Osteocyte (in vitro differentiated cells): ENCODE results near the gene GNAO1. TPM values are rescaled to one million over a fixed set of nuclear protein-coding genes. Genes with fewer than 3 reads are reported as not detected.

ENCODE experiments used
- DNase-seq: peaks from one replicate; pipeline ENCODE4 v3.0.0; 2021; ENCODE audit warnings: mixed read lengths; ENCODE audit not compliant: unreplicated experiment; ENCODE audit errors: extremely low spot score
- H3K27ac Mint-ChIP-seq: one replicate; pipeline ENCODE4 v1.8.0; 2021; ENCODE audit warnings: mild to moderate bottlenecking, mixed read lengths; ENCODE audit not compliant: unreplicated experiment
- H3K27me3 Mint-ChIP-seq: one replicate; pipeline ENCODE4 v1.8.0; 2021; ENCODE audit warnings: mixed read lengths; ENCODE audit not compliant: unreplicated experiment
- H3K36me3 Mint-ChIP-seq: one replicate; pipeline ENCODE4 v1.8.0; 2021; ENCODE audit warnings: mixed read lengths; ENCODE audit not compliant: unreplicated experiment
- H3K4me1 Mint-ChIP-seq: one replicate; pipeline ENCODE4 v1.8.0; 2021; ENCODE audit warnings: mixed read lengths; ENCODE audit not compliant: unreplicated experiment
- H3K4me3 Mint-ChIP-seq: one replicate; pipeline ENCODE4 v1.8.0; 2021; ENCODE audit warnings: mild to moderate bottlenecking, moderate library complexity, mixed read lengths; ENCODE audit not compliant: unreplicated experiment
- H3K9me3 Mint-ChIP-seq: one replicate; pipeline ENCODE4 v1.8.0; 2021; ENCODE audit warnings: mixed read lengths; ENCODE audit not compliant: unreplicated experiment
- total RNA-seq: library from RNA; stranded (reverse); gene quantifications from 2 replicates; pipeline ENCODE4 v1.2.1, GENCODE V29; 2021
- TF ChIP-seq, protein P1 (sequence below): fragments of 200-600 bp; sonication (generic); IDR thresholded peaks from 2 replicates; pipeline ENCODE4 v1.5.0; 2021; ENCODE audit warnings: antibody characterized with exemption, mild to moderate bottlenecking, moderate library complexity

GNAO1 gene
- total RNA-seq, 1 donor from 2014 or later: 0.56 TPM

GRCh38 chr16:56267888-56268287, 76.6 kb downstream of the GNAO1 start:
- Mint-ChIP-seq H3K4me1 (peaks cover 18% of the 10 kb centered on the region), H3K36me3 (no peaks in the 10 kb centered on the region), H3K27ac (no peak overlapping the region), H3K9me3 (no peaks in the 10 kb centered on the region), H3K27me3 (no peaks in the 10 kb centered on the region), H3K4me3 (no peak overlapping the region)
- no peak for DNase-seq
- TF ChIP-seq, protein P1, sequence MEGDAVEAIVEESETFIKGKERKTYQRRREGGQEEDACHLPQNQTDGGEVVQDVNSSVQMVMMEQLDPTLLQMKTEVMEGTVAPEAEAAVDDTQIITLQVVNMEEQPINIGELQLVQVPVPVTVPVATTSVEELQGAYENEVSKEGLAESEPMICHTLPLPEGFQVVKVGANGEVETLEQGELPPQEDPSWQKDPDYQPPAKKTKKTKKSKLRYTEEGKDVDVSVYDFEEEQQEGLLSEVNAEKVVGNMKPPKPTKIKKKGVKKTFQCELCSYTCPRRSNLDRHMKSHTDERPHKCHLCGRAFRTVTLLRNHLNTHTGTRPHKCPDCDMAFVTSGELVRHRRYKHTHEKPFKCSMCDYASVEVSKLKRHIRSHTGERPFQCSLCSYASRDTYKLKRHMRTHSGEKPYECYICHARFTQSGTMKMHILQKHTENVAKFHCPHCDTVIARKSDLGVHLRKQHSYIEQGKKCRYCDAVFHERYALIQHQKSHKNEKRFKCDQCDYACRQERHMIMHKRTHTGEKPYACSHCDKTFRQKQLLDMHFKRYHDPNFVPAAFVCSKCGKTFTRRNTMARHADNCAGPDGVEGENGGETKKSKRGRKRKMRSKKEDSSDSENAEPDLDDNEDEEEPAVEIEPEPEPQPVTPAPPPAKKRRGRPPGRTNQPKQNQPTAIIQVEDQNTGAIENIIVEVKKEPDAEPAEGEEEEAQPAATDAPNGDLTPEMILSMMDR: no peak

DNA sequence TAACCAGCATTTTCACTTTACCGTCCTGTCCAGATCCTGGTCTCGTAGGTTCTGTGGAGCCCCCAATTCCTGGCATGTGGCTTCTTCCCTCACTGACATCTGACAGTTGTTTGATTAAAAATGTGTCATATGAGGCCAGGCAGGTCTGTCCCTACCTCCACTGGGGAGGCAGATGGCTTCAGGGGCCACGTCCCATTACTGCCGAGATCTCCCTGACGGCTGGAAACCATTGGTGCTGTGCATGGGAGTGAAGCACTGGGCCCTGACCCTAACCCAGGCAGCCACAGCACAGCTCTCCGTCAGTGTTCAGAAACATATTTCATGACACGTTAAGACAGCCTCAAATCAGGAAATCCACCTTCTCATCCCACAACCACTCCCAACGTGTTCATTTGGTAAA, 77.5 kb downstream of the GNAO1 start:
- H3K4me1 Mint-ChIP-seq: peaks cover 18% of the 10 kb centered on the region
- TF ChIP-seq, protein P1: no peak
- no peak for DNase-seq
- H3K36me3 Mint-ChIP-seq: no peaks in the 10 kb centered on the region
- H3K9me3 Mint-ChIP-seq: no peaks in the 10 kb centered on the region
- H3K27ac Mint-ChIP-seq: no peak overlapping the region
- no peak overlapping the region for H3K4me3 Mint-ChIP-seq
- no peaks in the 10 kb centered on the region for H3K27me3 Mint-ChIP-seq

- Mint-ChIP-seq H3K4me1 (peaks cover 15% of the 10 kb centered on the region), H3K9me3 (no peaks in the 10 kb centered on the region), H3K27me3 (no peaks in the 10 kb centered on the region), H3K4me3 (no peak overlapping the region), H3K36me3 (no peaks in the 10 kb centered on the region), H3K27ac (peak overlapping the region; percentile 2)
- TF ChIP-seq, protein P1: no peak
- no peak for DNase-seq
These were observed 78.0 kb downstream of the GNAO1 start for GRCh38 chr16:56269281-56269680.

GRCh38 chr16:56269811-56270684, 78.8 kb downstream of the GNAO1 start:
- Mint-ChIP-seq H3K36me3 (no peaks in the 10 kb centered on the region), H3K27ac (no peak overlapping the region), H3K27me3 (no peaks in the 10 kb centered on the region), H3K4me1 (peaks cover 14% of the 10 kb centered on the region), H3K9me3 (no peaks in the 10 kb centered on the region), H3K4me3 (no peak overlapping the region)
- TF ChIP-seq, protein P1: peak; percentile 41
- no peak for DNase-seq

DNA sequence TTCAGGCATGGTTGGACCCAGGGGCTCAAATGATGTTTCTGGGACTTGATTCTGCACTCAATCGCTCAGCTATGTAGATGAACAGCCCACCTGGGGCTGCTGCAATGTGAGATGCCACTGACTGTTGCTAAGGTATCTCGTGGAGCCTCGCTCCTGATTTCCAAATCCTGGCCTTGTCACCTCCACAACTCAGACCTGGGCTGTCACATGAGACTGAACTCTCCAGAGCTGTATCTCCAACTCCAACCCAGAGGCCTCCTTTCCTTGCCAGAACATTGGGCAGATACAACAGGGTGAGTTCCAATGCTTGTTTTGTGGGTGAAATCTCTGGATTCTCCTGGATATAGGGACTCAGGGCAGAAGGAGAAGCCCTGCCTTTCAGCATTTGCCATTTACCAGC, 79.5 kb downstream of the GNAO1 start:
- Mint-ChIP-seq H3K4me3 (no peak overlapping the region), H3K27ac (no peak overlapping the region), H3K4me1 (peaks cover 14% of the 10 kb centered on the region), H3K27me3 (no peaks in the 10 kb centered on the region), H3K36me3 (no peaks in the 10 kb centered on the region), H3K9me3 (no peaks in the 10 kb centered on the region)
- TF ChIP-seq, protein P1: no peak
- no peak for DNase-seq
